ENCODE data around the gene LFNG.

GRCh38 chr7:2527505-2528467 is 8.2 kb downstream of the LFNG start:
- no peak for TF ChIP-seq CTCF (IDR thresholded peaks at IDR 0.05)
- no peak for TF ChIP-seq POLR2AphosphoS5 (IDR thresholded peaks at IDR 0.05; ENCODE audit: low read depth, low read length)
- no peak for TF ChIP-seq SIN3A (IDR thresholded peaks at IDR 0.05; ENCODE audit: borderline replicate concordance, insufficient read depth, low read depth, low read length)
- no peak for TF ChIP-seq REST (IDR thresholded peaks at IDR 0.05; ENCODE audit: insufficient read depth in 1 of 2, low read depth in 2 of 2, low read length in 1 of 2)
- TF ChIP-seq TCF7L2 (IDR thresholded peaks at IDR 0.05; ENCODE audit: low read depth, low read length): no peak
